8988T (cell line): ENCODE data around the gene TBXA2R.

ENCODE experiments used
- DNase-seq: peaks from one replicate; pipeline ENCODE4 v3.0.0; 2011

Gene TBXA2R

DNA sequence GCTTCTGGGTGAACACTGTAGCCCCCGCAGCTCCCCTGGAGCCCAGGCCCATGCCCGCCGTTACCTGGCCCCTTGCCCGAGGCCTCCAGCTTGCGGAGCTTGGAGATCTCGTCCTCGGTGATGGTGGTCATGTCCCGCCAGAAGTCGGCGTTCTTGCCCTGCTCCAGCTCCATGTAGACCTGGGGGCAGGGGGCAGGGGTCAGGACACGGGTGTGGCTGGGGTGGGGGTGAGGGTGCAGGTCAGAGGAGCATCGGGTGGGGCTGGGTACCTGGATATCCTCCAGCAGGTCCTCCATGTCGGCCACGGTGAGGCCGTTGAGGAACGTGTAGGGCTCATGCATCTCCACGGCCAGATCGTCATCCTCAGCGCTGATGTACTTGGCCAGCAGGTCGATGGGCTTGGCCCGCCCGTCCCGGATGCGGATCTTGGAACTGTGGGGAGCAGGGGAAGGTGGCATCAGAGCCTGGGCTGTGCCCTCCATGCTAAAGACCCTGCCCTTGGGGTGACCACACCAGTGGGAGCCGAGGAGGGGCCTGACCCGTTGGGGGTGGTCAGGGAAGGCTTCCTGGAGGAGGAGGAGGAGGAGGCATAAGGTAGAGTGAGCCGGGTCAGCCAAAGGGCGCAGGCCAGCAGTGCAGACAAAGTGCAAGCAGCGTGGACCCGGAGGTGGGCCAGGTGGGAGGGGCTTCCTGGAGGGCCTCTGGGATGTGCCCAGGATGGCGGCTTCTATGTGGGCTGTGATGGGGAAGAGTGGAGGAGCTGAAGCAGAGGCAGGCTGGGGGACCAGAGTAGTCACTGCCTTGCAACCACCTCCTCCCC, 12.3 kb upstream of the TBXA2R start:
- no peak for DNase-seq

DNA sequence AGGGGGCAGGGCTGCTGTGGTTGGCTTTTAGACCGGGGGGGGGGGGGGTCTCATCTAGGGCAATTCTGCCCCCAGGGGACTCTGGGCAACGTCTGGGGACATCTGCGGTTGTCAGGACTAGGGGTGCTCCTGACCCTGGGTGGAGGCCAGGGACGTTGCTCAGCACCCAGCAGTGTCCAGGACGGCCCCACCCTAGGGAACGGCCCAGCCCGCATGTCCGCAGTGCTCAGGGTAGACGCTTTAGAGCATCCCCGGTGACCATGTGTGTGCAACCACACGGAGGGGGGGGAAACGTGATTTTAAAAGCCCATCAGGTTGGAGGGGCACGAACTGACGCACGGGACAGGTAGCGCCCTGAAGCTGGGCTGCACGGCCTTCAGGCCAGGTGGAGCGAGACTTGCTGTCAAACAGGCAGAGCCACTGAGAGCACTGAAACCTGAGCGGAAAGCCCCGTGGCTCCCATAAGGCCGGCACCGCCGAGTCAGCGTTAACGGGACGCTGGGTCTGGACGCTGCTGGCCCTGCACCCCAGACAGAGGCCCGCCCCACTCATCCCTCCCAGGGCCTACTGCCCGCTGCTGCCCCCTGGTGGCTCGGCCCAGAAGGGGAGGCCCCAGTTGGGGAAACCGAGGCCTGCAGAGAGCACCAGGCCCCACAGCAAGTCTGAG, 11.6 kb upstream of the TBXA2R start:
- DNase-seq = peak; percentile 95

DNA sequence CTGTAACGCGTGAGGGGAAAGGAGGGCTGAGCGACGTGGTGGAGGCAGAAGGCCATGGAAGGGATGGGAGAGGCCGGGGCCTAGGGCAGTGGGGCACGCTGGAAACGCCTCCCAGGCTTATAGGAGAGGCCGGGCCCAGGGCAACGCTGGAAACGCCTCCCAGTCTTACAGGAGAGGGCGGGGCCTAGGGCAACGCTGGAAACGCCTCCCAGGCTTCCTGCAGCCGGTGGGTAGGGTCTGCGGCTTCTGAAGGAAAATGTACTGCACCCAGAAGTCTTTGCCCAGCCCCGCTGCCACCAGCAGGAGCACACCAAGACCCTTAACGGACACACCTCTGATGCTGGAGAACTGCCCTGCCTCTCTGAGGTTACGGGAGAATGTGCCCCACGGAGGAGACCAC, 10.8 kb upstream of the TBXA2R start:
- no peak for DNase-seq

DNA sequence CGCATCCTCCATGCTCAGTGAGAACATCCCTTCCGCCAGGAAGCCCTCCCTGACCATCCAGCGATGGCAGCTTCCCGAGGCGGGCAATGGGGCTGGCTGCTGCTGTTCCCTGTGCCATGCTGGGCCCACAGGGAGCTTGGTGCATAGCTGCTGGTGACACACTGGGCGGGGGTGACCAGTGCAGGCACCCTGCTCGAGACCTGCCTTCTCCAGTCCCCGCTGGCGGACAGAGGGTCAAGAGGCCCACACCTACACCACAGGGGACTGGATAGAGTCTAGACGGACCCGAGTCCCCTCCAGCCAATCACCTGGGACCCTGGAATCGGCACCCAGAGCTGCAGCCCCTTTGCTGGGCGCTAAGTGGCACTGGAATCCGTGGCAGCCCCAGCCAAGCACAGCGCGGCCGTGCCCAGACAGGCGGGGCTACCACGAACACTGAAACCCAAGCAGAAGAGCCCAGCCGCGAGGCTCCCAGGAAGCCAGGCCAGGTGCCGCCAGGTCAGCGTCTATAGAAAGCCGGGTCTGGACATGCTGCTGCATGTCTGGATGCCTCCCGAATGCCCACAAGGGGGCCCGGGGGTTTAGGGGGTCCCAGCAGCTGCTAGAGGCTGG, 9.0 kb upstream of the TBXA2R start:
- no peak for DNase-seq

DNA sequence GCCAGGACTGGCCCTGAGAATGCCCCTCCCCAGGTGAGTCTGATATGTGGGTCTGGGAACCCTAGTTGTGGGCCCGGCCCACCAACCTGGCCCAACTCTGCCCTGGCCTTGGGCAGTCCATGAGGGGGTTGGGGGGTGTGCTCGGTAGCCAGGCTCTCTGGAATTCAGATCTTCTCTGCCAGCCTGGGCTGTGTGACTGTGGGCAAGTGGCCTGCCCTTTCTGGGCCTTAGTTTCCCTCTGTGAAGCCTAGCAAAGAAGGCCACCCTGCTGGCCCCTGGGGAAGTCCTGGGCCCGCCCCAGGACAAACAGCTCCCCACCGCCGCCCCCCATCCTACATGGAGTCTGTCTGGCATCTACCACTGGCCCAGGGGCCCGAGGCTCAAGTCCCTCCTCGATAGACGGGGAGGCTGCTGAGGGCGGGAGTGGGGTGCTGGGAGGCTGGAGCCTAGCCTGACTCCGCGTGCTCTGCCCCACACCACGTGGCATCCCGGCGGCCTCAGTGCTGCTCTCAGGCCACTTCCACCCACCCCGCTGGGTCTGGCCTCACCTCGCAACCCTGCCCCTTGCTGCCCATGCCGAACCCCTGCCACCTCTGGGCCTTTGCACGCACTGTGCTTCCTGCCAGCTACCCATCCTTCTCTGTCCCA, 8.3 kb upstream of the TBXA2R start:
- DNase-seq = no peak

DNA sequence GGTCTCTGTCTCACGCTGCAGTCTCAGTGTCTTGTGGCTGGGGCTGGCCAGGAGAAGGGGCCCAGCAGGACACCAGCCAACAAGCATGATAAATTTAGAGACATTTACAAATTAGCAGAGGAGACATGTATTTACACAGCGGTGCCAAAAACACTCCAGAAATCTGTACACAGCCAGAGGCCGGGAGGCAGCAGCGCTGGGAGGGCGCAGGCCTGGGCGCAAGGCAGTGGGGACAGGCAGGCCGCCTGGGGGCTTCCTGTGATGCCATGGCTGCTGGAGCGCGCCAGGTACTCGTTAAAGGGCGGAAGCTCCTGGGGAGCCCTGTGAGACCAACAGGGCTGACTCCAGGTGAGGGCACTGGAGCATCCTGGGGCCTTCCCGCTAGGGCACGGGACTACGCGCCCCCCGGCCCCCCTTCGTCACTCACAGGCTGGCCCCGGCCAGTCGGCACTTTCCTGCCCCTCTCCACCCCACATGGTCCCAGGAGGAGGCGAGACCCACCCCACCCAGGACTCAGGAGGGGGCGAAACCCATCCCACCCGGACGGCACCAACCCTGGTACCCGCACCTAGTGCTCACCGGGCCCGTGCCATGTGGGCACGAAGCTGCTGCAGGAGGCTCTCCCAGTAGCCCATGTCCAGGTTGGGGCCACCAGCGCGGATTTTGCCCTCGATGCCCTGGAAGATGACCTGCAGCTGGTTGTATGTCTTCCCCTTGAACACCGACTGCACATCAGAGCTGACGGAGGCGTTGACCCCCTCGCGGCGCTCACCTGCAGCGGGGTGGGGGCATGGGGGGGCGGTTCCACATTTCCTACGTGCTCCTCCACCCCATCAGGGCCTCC, 7.4 kb upstream of the TBXA2R start:
- no peak for DNase-seq

DNA sequence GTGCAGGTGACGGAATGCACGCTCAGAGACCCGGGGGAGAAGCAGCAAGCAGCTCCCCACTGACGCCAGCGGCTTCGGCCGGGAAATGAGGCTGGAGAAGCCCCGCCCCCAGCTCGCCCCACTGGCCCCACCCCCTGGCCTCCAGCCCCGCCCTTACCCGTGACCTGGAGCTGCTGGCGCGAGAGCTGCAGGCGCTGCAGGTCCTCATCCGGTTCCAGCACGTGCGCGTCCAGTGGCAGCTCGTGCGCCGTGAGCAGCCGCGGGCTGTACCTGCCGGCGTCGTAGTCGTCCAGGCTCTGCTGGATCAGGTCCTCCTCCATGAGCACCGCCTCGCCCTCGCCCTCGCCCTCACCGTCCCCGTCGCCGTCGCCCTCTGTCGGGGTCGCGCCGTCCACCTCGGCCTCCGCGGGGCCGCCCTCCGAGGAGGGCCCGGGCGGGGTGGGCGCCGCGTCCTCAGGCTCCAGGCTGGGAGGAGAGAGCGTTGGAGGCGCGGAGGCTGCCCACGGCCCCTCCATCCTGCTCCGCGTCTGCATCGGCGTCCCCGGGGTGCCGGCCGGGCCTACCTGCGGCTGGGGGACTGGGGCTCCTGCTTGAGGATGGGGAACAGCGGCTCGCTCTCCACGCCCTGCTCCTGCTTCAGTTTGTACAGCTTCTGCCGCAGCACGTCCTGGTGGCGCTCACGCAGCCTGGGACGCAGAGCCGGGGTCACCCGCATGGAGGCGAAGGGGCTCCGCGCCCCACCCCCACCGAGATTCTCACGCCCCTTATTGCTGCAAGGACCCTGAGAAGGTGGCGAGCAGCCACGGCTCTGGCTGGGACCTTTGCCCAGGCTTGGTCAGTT, 6.4 kb upstream of the TBXA2R start:
- DNase-seq = no peak

DNA sequence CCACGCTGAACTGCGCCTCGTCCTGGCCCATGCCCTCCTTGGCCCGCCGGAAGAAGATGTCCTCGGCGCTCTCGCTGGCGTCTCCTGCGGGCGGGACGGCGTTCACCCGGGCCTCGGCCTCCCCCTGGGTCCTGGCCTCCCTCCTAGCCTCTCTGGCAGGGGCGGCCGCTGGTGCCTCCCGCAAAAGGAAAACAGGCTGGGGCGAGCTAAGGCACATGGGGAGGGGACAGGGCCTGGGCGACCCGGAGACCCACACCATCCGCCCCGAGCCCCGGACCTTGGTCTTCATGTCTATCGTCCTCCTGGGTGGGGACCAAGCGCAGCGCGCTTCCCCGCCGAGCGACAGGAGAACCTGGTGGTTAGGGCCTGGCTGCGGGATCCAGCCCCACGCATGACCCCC, 5.7 kb upstream of the TBXA2R start:
- no peak for DNase-seq

DNA sequence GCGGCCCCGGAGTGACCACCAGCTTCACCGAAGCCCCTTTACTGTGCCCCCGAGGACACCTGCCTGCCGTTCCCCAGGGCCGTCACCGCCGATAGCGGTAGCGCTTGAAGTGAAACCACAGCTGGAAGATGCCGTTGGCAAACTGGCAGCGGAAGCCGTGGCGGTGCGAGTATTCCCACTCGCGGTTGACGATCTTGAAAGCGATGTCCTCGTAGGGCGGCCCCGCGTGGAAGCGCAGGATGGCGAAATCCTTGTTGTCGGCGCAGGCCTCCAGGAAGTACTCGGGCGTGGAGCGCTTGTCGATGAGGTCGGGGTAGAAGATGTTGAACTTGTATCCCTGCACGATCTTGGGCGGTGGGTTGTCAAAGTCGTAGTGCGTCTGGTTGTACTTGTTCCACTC, 5.2 kb upstream of the TBXA2R start:
- DNase-seq = no peak

DNA sequence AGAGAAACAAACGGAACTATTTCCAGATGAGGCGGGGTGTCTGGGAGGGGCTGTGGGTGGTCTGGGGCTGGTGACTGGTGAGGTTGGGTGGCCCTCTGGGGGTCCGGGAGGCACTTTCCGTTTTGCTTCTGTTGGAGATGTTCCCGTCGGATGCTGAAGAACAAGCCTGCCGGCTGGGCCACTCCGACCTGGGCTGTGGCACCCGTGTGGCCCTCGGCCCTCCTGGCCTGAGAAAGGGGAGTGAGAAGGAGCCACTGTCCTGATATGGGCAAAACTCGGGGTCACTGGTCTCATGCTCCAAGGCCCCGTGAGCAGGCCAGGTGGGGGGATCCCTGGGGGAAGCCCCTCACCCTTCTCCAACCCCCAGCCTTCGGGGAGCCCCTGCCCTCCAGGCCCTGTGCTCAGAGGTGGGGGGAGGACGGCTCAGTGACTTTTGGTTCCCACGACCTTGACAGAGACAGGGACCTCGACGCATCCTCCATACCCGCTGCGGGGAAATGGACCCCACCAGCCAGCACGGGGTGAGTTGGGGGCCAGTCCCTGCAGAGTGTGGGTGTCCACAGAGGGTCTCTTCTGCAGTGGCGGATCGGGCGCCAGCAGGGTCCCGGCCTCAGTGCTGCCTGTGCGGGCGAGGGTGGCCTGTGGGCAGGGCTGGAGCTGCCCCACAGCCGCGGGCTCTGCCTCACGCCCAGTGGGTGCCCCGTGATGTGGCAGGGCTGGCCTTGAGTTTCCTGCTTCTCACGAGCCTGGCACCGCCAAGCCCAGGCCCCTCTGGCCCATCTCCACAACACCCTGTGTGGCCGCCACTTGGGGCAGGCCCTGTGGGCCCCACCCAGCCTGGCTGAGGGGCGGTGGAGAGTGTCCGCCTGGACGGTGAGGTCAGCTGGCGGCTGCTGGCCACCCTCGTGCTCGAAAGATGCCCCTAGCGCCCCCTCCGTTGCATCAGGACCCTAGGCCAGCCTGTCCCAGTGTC, 4.4 kb upstream of the TBXA2R start:
- no peak for DNase-seq

DNA sequence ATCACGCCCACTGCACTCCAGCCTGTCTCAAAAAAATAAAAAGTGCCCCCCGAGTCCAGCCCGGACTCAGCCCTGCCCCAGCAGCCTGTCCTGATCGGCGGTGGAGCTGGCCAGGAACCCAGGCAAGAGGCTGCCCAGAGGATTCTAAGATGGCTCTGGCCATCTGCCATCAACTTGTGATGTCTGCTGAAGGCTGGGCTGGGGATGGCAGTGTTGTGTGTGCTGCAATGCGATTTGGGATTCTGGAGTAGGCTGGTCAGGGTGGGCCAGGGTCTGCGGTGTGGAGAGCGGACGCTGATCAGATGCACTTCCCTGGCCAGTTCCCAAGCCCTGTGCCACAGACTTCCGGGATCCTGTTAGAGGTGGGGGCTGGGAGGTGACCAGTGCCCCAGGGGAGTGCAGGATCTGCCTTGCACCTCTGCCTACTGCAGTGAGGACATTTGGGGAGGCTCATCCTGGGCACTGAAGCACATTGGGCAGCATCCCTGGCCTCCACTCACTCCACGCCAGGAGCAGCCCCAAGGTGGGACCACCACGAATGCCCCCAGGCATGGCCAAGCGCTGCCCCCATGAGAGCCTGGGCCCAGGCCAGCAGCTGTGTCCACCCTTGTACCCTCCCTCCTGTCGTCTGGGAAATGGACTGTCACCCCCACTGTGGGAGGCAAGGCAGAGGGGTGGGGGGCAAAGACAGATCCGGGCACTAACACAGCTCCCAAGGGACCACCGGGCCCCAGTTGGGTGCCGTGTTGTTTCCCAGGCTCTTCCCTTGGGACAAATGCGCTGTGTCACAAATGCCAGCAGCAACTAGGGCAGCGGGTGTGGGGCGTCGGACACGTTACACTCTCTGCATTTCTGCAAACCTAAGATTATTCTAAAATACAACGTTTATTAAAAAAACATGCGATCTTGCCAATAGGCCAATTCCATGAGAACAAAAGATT, 3.4 kb upstream of the TBXA2R start:
- no peak for DNase-seq

DNA sequence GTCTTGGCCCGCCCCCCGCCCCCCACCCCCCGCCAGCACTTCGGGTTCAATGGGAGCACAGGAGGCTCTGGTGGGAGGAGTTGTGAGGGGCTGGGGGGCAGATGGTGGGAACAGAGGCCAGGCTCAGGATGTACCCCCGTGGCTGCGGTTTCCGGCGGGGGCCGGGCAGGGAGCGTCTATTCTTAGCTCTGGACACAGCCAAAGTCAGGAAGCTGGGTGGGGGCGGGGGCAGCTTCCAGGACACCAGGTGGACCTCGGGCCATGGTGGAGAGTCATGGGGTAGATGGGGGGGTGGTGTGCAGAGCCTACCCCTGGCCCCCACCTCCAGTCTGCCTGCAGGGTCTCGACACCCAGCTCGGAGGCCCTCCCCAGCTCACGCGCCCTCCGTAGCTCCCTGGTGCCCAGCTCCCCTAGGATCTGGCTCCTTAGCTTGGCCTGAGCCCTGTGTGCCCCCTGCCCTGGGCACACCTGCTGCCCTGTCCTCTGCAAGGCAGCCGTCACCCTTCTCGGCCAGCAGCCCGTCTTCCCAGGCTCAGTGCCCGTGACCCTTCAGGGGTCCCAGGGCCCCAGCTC, 2.2 kb upstream of the TBXA2R start:
- no peak for DNase-seq

DNA sequence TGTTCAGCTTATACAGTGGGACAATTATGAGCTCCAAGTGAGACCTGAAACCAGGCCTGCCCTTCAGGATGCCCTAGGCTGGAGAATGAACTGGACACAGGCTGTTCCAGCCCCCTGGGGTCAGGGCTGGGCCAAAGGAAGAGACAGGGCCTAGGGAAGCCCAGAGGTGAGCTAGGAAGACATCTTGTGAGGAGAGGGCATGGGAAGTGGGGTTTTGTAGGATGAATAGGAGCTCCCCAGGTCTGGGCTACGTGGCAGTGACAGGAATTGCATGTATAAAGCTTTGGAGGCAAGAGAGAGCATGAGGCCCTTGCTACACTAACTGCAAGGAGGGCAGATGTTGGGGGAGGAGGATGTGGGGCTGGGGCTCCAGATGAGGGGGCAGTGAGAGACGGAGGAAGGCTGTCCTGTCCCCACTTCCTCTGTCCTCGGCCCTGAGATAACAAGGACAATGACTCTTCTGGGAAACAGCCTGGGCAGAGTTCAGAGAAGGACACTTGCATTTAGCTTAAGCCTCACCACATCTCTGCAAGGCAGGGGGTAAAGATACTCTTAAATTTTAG, 1.5 kb upstream of the TBXA2R start:
- no peak for DNase-seq

DNA sequence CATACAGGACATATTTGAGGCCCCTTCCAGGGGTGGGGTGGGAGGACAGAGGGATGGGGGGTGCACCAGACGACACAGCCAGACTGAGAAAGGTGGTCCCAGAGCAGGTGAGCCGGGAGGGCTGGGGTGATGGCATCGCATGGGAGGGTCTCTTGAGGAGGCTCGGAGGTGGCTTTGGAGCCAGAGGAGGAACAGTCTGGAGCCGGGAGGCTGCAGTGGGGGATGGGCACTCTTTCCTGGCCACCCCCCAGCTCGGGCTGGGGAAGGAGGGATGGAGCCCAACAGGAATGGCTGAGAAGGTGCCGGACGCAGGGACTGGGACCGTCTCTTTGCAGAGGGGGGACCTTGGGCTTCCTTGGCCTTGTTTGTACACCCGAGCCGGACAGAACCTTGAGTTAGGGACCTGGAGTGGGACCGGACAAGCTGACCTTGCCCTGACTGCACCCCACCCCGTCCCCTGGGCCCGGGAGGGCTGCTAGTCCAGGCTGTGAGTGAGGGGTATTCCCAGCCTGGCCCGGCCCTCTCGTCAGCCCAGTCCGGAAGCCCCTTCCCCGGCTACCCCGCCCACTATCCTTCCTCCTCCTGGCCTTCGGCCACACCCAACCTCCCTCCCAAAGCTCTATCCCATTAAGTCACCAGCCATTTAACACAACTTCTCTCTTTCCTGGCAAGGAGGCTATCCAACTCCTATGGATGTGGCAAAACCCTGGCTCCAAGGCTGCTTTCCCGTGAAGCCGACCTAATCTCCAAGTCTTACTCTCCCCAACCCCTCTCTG, 816 bp upstream of the TBXA2R start:
- DNase-seq = no peak

DNA sequence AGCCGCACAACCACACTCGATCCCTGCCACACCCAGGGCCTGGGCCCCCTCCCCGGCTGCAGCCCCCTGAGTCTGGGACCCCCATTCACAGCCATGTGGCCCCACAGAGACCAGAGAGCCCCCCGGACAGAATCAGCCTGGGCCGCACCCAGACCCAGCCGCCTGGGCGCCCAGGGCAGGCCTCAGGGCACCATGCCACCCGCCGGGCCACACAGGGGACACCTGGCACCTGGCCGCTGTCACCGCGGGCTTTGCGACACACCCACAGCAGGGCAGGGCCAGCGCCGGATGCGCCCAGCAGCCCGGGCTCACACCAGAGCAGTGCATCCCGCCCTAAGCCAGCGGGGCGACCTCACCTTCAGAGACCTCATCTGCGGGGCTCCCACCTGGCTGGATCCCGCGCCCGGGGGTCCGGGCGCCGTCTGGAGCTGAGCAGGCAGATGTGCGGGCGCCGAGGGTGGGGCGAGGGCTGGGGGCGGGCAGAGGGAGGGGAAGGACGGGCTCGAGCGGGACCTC, 443 bp downstream of the TBXA2R start:
- no peak for DNase-seq

DNA sequence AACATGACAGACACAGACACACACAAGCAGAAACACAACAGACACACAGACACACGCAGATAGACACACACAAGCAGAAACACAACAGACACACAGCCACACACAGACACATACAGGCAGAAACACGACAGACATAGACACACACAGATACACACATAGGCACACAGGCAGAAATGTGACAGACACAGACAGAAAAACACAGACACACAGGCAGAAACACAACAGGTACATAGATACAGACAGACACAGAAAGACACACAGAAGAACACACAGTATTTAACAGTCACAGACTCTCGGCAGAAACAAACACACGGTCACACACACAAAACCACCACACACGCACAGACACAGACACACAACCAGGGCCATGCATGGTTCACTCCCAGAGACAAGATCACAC, 905 bp downstream of the TBXA2R start:
- no peak for DNase-seq

DNA sequence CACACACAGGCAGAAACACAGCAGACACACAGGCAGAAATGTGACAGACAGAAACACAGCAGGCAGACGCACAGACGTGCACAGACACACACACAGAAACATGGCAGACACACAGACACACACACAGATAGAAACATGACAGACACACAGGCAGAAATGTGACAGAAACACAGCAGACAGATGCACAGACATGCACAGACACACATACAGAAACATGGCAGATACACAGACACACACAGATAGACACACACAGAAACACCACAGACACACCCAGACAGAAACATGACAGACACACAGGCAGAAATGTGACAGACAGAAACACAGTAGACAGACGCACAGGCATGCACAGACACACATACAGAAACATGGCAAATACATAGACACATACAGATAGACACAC, 1.3 kb downstream of the TBXA2R start:
- DNase-seq = no peak

DNA sequence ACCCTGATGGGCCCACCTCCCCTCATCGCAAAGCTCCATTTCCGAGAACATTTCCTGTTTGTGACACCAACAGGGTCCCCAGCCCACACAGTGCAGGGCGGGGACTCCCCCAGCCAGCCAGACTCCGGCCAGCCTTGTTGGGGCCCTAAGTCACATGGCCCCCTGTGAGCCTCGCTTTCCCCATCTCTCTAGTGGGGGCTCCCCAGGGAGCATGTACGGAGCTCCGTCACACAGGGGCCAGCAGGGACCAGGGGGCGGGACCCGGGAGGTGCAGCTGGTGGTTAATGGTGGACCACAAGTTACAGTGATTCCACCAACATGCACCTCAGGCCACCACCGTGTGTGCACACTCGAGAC, 1.7 kb downstream of the TBXA2R start:
- no peak for DNase-seq
